ENCODE data around the gene SCRN3. TPM values are rescaled to one million over a fixed set of nuclear protein-coding genes. Genes with fewer than 3 reads are reported as not detected.
A peak's percentile ranks its signal among the peaks of the same experiment; 100 is the strongest.
"Not testable (repeated sequence)": the region's sequence is repeated elsewhere in the genome, so short reads cannot be mapped to it uniquely, and the experiment has no call there.

Gene SCRN3
- polyA plus RNA-seq, 1 donor, result 32.6 TPM

GRCh38 chr2:174410039-174410438 lies 14.5 kb downstream of the SCRN3 start:
- not testable (repeated sequence) for DNase-seq

- no peak for DNase-seq
These were observed 16.7 kb downstream of the SCRN3 start for GRCh38 chr2:174412256-174412655.

- no peak for DNase-seq
These were observed 32.7 kb downstream of the SCRN3 start for GRCh38 chr2:174428214-174428613.

- DNase-seq, result no peak
These were observed 34.5 kb downstream of the SCRN3 start for GRCh38 chr2:174430066-174430465.

- no peak for DNase-seq
These were observed 36.4 kb downstream of the SCRN3 start for GRCh38 chr2:174431902-174432301.

- DNase-seq, result no peak
These were observed 40.8 kb downstream of the SCRN3 start for GRCh38 chr2:174436351-174436750.

- DNase-seq, result no peak
These were observed 42.8 kb downstream of the SCRN3 start for GRCh38 chr2:174438146-174438886.

- no peak for DNase-seq
These were observed 43.8 kb downstream of the SCRN3 start for GRCh38 chr2:174439323-174439722.

- no peak for DNase-seq
These were observed 44.4 kb downstream of the SCRN3 start for GRCh38 chr2:174439950-174440349.

- no peak for DNase-seq
These were observed 47.3 kb downstream of the SCRN3 start for GRCh38 chr2:174442546-174443510.

GRCh38 chr2:174444761-174445160 lies 49.2 kb downstream of the SCRN3 start:
- DNase-seq, result no peak

- DNase-seq, result no peak
These were observed 49.7 kb downstream of the SCRN3 start for GRCh38 chr2:174445248-174445647.

- DNase-seq, result no peak
These were observed 51.0 kb downstream of the SCRN3 start for GRCh38 chr2:174446531-174446930.

- DNase-seq, result no peak
These were observed 53.5 kb downstream of the SCRN3 start for GRCh38 chr2:174449033-174449432.

- DNase-seq, result no peak
These were observed 54.7 kb downstream of the SCRN3 start for GRCh38 chr2:174450021-174450816.

- DNase-seq, result no peak
These were observed 59.0 kb downstream of the SCRN3 start for GRCh38 chr2:174454566-174454965.

GRCh38 chr2:174461221-174461620 lies 65.7 kb downstream of the SCRN3 start:
- DNase-seq, result no peak

- peak; percentile 18 for DNase-seq
These were observed 69.8 kb downstream of the SCRN3 start for GRCh38 chr2:174465327-174465726.

GRCh38 chr2:174473796-174474195 lies 78.3 kb downstream of the SCRN3 start:
- no peak for DNase-seq

- no peak for DNase-seq
These were observed 82.2 kb downstream of the SCRN3 start for GRCh38 chr2:174477759-174478158.

Data from hindlimb muscle (tissue), 1 donor.